GM18511 (cell line): ENCODE results near the gene CRAT.

Experiments used
- ATAC-seq: cut with Tn5 transposase; IDR thresholded peaks from one replicate; pipeline ENCODE4 v1.9.1; 2021; ENCODE audit warnings: mild to moderate bottlenecking, moderate library complexity; ENCODE audit not compliant: unreplicated experiment

CRAT gene

GRCh38 chr9:129111528-129112151, 1.0 kb upstream of the CRAT start:
- ATAC-seq, result no peak

DNA sequence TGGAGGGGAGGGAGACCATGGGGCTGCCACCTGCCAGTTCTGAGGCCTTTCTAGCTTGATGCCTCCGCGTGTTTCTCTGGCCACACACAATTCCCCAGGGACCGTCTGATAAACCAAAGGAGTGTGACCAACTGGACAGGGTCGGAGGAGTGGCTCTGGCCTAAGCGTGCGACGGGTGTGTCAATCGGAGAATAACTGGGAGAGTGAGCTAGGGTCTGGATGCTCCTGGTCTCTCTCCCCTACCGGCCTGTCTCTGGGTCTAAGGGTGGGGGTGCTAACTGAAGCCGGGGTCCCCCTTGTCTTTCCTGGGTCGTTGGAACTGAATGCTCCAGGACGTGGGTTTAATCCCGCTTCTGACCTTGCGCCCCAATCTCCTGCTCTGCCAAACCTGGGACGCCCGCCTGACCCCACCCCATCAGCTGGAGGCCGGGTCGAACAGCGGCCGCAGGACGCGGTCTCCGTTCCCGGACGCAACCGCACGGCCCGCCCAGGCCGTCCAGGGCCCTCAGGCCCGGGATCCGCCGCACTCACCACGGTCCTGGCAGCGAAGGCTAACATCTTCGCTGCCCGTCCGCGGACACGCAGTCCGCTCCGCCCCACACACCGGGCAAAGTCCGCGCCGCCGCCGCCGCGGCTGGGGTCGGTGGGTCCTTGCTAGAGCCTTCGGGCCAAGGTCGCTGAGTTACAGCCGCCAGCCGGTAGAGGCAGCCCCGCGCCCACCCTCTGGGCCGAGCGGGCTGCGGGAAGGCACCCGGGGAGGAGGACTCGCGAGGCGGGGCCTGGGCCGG, 447 bp downstream of the CRAT start:
- no peak for ATAC-seq

DNA sequence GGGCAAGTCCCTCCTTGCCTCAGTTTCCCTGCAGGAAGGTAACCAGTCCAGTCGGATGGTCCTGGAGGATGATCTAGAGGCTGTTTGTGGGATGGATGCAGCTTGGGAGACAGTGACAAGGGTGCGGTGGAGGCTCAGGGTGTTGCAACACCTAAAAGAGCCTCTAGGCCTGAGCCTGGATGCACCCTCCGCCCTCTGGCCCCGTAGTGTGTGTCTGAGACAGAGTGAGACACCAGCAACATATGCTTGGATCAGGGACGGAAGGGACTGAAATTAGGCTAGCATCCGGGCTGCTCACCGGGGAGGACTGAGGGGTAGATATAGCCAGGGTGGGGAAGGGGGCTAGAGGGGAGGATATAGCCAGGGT, 1.1 kb downstream of the CRAT start:
- no peak for ATAC-seq

DNA sequence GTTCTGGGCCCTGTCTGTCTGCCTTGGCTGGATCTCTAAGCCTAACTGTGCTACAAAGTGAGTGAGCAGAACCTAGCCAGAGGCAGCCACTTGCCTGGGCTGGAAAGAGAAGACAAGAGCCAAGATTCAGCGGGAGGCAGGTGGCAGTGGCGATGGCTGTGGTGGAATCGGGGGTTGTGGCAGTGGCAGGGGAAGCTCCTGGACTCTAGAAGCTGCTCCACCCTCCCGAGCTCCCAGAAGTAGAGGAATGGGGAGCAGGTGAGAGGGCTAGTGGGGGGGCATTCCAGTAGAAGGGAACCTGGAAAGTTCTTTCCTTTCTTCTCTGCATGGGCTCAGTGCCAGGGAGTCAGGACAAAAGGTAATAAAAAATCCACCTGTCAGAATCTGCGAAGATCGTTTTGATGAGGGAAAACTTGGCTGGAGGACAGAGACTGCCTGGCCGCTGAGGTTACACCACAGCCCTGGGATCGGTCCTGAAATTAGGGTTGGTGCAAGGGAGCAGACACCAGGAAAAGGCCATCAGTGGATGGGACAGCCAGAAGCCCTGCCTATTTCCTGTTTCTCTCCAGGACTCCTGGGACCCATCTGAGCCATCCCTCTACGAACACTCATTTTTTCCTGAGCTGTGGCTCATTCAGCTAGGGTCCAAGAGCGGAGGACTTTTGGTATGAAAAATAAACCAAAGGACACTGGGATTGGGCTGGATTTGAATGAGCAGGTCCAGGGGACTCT, 1.6 kb downstream of the CRAT start:
- no peak for ATAC-seq

GRCh38 chr9:129108083-129108804, 2.3 kb downstream of the CRAT start:
- ATAC-seq, result no peak

DNA sequence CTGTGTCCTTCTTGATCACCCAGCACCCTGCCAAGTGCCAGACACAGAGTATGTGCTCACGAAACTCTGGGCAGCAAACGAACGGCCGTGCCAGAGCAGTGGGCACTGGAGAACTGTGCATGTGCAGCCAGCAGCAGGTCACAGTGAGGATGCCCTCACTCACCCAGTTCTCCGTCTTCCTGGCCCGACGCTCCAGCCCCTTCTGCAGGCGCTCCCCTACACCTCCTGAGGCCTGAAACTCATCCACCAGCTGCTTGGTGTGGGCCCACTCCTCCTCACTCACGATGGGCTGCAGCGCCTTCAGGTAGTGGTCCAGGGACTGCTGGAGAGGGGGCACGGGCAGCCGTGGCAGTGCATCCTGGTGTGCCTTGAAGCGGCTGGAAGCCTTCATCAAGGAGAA, 2.9 kb downstream of the CRAT start:
- ATAC-seq, result no peak

- no peak for ATAC-seq
Observed at GRCh38 chr9:129105857-129106694, 4.5 kb downstream of the CRAT start.

DNA sequence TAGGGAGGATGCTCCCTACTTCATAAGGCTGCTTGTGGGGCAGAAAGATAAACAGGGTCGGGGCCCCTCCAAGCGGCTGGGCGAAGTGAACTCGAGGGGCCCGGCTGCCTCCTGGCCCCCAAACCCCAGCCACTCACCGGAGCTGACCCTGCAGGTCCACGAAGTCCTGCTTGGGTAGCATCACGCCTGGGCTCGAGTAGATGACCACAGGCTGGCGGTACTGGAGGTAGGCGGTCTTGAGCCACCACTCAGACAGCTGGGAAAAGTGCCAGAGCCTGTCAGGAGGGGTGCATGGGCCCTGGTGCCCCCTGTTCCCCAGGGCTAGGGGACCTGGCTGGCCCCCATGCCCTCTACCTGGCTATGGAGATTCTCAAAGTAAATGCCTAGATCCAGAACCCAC, 6.5 kb downstream of the CRAT start:
- no peak for ATAC-seq

DNA sequence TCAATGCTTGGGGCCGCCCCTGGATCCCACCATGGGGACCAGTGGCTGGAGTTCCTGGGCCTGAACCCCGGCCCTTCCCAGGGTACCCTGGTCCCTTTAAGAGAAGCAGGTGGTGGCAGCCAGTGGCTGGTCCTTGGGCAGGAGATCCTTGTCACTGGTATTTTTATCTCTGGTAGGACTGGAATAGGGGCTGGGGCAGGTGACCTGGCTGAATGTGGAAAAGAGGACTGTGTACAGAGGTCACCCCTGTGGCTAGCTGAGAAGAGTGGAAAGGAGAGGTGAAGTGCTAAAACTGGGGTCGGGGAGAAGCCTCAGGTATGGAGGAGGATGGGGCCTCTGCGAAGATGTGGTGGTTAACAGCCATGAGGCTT, 7.0 kb downstream of the CRAT start:
- ATAC-seq, result no peak

GRCh38 chr9:129102791-129103594, 7.6 kb downstream of the CRAT start:
- no peak for ATAC-seq

GRCh38 chr9:129102095-129102525, 8.5 kb downstream of the CRAT start:
- ATAC-seq, result no peak

GRCh38 chr9:129101279-129101678, 9.3 kb downstream of the CRAT start:
- ATAC-seq, result no peak

DNA sequence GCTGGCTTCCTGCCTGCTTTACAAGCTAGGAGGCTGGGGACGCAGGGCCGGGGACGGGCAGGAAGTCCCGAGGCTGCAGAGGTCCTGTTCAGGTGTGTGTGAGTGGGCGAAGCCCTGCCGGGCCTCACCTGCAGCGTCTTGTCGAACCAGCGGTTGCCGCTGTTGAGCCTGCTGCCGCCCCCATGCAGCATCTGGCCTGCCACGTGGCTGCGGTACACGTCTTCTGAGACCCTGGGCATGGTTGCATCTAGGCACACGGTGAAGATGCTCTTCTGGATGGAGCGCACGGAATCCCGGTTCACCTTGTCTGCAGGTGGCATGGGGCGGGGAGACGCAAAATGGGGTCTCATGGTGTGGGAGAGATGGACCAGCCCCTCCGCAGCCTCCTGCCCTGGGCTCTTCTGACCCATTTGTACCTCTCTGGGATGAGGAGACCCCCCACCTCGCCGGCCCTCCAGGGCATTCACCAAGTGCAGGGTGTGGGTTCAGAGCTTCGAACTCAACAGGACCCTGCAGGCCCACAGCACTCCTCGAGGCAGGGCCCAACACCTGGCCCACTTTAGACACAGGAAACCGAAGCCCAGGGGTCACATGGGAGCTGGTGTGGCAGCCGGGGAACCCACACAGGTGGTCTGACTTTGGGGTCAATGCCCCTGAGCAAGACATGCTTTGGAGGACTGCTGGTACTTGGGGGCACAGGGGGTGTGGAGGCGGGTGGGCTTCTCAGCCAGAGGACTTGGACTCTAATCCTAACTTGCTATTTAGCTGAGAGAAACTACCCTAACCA, 10.0 kb downstream of the CRAT start:
- ATAC-seq, result no peak

GRCh38 chr9:129098328-129098727, 12.3 kb downstream of the CRAT start:
- ATAC-seq, result no peak

DNA sequence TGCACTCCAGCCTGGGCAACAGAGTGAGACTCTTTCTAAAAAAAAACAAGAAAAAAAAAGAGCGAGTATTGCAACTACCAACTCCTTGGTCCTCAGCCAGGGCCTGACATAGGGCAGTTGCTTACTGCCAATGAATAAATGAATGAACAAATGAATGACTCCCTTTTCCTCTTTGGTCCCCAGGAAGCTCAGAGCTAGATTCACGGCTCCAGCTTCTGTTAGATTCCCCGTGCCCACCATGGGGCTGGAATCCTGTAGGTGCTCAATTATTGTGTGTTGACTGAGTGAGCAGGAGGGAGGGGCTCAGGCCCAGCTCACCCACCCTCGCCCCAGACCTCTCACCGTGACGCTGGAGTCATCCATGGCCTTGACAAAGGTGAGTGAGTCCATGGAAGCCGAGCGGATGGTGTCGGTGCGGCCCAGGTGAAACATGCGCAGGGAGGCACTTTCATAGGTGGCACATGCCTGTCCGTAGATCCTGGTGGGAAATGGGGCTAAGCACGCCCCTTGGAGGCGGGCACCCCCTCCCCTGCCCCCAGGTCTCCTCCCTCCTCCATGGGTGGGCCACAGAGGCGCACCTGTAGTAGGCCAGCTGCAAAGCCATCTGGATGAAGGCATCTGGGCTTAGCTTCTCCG, 12.8 kb downstream of the CRAT start:
- no peak for ATAC-seq

DNA sequence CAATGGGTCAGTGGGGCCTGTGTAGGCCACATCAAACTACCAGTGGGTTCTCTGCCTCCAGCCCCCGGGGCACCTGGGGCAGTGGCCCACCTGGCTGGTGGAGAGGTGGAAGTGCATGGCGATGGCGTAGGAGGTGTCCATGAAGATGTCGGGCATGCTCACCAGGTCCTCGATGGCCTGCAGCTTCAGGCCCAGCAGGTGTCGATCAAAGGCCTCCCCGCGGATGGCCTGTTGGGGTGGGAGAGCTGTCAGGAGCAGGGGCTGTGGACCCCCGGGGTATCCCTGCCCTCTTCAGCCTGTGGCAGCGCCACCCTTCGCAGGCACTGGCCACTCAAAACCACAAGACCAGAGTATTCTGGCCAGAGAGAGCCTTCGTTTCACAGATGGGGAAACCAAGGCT, 14.7 kb downstream of the CRAT start:
- ATAC-seq, result no peak

GRCh38 chr9:129095170-129095667, 15.4 kb downstream of the CRAT start:
- ATAC-seq, result no peak
